ENCODE data around the gene KRTAP4-2. TPM values are rescaled to one million over a fixed set of nuclear protein-coding genes. Genes with fewer than 3 reads are reported as not detected.

The KRTAP4-2 gene
- total RNA-seq, 4 donors from 2014 or later: not detected

DNA sequence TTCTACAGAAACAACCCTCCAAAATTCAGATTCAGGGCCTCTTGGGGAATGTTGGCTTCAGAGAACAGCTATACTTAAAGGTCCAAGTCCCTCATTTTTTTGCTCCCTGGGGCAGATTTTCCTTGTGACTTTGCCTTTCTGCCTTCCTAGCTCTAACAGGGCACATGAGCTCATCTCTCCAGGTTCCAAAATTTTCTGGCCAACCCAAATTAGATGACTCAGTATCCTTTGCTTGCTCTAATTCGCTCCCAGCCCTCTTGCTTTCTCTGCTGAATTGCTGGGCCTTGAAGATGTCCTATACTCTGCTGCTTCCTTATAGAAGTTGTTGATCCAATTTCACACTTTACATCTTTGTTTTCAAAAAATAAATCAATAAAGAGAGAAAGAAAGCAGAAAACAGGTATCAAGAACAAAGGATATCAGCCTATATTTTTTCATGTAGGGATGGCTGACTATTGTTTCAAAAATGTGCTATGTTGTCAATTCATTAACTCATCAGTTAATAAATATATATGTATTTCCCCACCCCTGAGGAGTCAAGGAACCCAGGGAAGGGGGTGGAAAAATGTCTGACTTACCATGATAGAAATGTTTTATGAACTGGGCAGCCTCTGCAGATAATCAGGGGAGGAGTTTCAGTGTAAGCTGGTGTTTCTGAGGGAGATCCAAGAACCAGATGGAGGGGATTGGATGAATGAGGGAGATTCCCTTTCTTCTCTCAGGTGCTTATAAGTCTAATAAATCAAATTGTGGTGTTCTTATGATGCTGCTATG lies 1.0 kb upstream of the KRTAP4-2 start:
- TF ChIP-seq, protein P1, sequence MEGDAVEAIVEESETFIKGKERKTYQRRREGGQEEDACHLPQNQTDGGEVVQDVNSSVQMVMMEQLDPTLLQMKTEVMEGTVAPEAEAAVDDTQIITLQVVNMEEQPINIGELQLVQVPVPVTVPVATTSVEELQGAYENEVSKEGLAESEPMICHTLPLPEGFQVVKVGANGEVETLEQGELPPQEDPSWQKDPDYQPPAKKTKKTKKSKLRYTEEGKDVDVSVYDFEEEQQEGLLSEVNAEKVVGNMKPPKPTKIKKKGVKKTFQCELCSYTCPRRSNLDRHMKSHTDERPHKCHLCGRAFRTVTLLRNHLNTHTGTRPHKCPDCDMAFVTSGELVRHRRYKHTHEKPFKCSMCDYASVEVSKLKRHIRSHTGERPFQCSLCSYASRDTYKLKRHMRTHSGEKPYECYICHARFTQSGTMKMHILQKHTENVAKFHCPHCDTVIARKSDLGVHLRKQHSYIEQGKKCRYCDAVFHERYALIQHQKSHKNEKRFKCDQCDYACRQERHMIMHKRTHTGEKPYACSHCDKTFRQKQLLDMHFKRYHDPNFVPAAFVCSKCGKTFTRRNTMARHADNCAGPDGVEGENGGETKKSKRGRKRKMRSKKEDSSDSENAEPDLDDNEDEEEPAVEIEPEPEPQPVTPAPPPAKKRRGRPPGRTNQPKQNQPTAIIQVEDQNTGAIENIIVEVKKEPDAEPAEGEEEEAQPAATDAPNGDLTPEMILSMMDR (IDR thresholded peaks at IDR 0.05; ENCODE audit: low read depth): no peak

DNA sequence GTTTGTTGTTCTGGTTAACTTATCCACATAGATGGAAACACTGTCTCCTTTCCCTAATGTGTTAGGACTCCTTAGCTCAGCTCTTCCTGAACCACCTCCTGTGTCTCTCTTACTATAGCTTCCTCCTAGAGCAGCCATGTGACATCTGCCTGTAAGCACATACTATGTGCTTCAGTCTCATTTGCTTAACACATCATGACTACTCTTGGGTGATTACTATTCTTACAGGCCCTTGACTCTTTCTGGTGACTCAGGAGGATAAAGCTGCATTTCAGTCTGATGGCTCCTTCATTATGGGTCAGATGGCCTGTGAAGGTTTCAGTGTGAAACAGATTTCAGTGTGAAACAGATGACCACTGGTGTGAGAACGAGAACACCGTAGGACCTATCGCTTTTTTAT lies 320 bp upstream of the KRTAP4-2 start:
- TF ChIP-seq, protein P1 (IDR thresholded peaks at IDR 0.05; ENCODE audit: low read depth): no peak

DNA sequence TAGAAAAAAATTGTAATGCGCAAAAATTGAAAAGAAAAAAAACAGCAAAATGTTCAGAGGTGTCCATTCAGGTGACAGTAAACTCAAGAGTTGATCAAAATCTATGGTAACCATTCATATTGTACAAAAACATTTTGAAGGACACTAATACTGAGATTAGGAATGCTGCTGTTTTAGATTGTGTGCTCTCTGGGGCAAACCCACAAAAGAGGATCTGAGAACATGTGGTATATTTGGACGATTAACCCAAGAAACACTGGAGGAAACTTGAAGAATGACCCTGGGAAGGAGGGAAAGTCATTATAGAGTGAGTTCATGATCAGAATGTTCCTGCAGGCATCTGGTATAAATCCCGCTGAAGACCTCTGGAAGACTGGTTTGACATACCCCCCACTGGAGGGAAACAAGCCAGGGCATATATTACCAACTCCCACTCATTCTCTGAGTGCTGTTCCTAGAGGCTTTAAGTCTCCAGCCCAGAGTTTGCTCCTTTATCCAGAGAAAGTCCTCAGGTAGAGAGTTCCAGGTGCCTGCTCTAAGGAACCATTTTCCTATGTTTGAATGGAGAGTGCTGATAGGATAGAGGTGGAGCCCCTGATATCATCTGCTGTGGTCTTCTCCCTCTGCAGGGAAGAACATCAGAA lies 1.2 kb downstream of the KRTAP4-2 start:
- TF ChIP-seq, protein P1 (IDR thresholded peaks at IDR 0.05; ENCODE audit: low read depth): no peak

DNA sequence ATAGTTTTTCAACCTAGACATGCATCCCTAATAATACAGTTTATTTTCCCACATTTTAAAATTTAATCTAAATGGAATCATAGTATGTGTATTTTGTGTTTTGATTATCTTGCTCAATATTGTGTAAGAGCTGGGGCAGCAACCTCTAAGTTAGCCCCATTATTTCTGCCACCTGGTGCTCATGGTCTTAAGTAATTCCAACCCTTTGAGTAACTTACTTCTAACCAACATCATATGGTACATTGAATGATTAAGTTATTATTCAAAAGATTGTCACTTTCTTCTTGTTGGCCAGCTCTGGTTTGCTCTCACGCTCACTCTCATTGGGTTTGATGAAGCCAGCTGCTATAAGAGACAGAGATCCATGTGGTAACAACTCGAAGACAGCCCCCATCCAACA lies 6.1 kb downstream of the KRTAP4-2 start:
- TF ChIP-seq, protein P1 (IDR thresholded peaks at IDR 0.05; ENCODE audit: low read depth): no peak

DNA sequence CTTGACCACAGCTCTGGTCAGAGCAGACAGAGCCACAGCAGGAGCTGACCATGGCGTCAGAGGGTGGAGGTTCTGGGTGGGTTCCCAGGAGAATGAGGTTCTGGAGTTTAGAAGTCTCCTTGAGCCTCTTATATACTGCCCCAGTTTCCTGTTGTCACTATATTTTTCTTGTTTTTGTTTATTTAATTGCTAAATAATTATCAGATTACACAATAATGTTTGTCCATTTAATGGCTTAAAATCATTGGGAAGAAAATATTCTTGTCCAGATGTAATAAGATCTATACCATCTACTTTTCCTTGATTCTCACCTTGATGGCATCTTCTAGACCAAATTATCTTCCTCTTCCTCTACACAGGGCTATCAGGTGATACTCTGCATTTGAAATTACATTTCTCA lies 9.9 kb downstream of the KRTAP4-2 start, which contains the start of gene KRTAP4-3:
Gene KRTAP4-3, minus strand, starts transcription at position 101 of the 400 bp plus-strand sequence. Its CDS starts 49 bp downstream, at position 52.
- TF ChIP-seq, protein P1 (IDR thresholded peaks at IDR 0.05; ENCODE audit: low read depth): no peak

DNA sequence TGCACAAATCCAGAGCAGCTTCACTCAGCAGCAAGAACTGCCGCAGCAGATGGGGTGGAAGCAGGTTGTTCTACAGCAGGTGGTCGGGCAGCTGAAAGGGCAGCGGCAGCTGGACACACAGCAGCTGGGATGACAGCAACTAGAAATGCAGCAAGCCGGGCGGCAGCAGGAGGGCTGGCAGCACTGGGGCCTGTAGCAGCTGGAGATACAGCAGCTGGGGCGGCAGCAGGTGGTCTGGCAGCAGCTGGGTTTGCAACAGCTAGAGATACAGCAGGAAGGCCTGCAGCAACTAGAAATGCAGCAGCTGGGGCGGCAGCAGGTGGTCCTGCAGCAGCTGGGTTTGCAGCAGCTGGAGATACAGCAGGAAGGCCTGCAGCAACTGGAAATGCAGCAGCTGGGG lies 10.5 kb downstream of the KRTAP4-2 start:
- TF ChIP-seq, protein P1 (IDR thresholded peaks at IDR 0.05; ENCODE audit: low read depth): no peak

DNA sequence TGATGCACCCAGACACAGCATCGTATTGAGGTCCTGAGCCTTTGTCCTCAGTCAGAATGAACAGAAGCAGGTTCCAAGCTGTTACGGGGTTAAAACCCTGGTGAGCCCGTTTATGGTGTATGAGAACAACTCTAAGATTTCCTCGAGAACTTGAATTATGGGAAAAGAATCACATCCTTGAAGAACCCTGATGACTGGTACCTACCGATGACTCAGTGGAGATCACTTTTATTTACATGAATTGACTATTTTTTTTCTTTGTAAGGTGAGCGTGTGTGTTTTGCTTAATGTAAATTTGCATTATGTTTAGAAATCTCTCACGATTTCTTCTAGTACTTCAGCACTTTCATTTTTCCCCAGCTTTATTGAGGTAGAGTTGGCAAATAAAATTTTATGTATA lies 14.2 kb downstream of the KRTAP4-2 start:
- TF ChIP-seq, protein P1 (IDR thresholded peaks at IDR 0.05; ENCODE audit: low read depth): no peak
